ENCODE data around the gene CCDC134.

GRCh38 chr22:41780746-41781505, 19.6 kb upstream of the CCDC134 start:
- TF ChIP-seq POLR2A (IDR thresholded peaks at IDR 0.05; ENCODE audit: control extremely low read depth in 1 of 2, low read depth in 2 of 2, low read length in 2 of 2): no peak
- no peak for TF ChIP-seq TAF1 (IDR thresholded peaks at IDR 0.05; ENCODE audit: low read depth, low read length)
- no peak for TF ChIP-seq YY1 (IDR thresholded peaks at IDR 0.05; ENCODE audit: low read depth, low read length)
- no peak for TF ChIP-seq TCF12 (IDR thresholded peaks at IDR 0.05; ENCODE audit: low read depth, low read length)
- TF ChIP-seq MAX (IDR thresholded peaks at IDR 0.05): no peak

Data from H1 (cell line).